OCI-LY1 (cell line): ENCODE data around the gene EMC8.

Experiments used
- CTCF ChIP-seq: fragments of 200-600 bp; sonication (generic), shearing (Covaris generic); IDR thresholded peaks from 2 replicates; pipeline ENCODE4 v1.5.1; 2017; ENCODE audit warnings: mild to moderate bottlenecking, antibody characterized with exemption, low read length, moderate library complexity, mixed read lengths
- EZH2 ChIP-seq: fragments of 200-600 bp; sonication (generic), shearing (Covaris generic); IDR thresholded peaks from 2 replicates; pipeline ENCODE4 v1.8.0; 2017; ENCODE audit warnings: borderline replicate concordance, mixed run types, mild to moderate bottlenecking, antibody characterized with exemption, low read length, moderate library complexity, mixed read lengths

- TF ChIP-seq CTCF (no peak), EZH2 (no peak)
Observed at GRCh38 chr16:85844169-85844481, 44.8 kb upstream of the EMC8 start.
